ENCODE measurements around the gene MRPL20. TPM values are rescaled to one million over a fixed set of nuclear protein-coding genes. Genes with fewer than 3 reads are reported as not detected.

MRPL20 gene
- total and polyA plus RNA-seq, 9 of the 15 experiments (the other 6 are each of a cell fraction or from before 2014, with no cell fraction given): 180 to 671 (median 229) TPM

DNA sequence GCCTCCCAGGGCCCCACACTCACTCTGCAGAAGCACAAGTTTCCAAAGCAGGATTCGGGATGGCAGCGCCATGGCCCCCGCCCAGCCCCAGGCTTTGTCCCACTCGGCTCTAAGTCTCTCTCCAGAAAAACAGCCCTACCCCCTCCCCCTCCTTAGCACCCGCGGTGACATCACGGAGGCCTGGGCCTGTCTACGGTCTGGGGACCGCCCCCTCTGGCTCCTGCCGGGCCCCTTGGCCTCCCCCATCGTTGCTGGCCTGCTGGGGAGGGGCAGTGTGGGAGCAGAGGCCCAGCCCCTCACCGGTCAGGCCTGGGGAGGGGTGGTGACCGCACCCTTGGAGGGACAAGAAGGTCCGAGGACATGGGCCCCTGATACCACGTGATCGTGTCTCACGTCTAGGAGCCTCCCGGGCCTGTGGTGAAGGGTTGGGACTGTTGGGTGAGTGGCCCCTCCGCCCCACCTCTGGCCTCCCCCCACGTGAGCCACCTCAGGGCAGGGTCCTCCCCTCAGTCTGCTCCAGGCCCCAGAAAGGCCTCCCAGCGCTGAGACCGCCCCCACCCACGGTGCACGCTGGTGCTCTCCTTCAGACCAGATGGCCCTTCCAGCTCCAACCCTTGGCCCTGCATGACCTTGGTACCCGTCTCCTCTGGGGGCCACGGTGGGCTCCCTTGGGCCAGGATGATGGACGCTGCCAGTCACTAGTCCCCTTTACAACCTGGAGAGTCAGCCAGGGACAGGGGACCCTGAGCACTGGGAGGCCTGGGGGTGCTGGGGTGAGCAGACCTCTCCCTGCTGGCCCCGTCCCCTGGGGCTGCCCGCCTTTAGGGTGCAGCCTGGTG, 48.4 kb downstream of the MRPL20 start, which contains the start of gene MXRA8 (continued):
- TF ChIP-seq PRDM10 (IDR thresholded peaks at IDR 0.05; ENCODE audit: partially characterized antibody) (peak; percentile 54), HDAC1 (IDR thresholded peaks at IDR 0.05) (0 out of 4 replicates have a peak, but pooled peaks of 1 of the 2 experiments have one; percentile 40), PATZ1 (CRISPR knock-in tag; IDR thresholded peaks at IDR 0.05; ENCODE audit: borderline replicate concordance) (no peak), ADNP (tag; IDR thresholded peaks at IDR 0.05) (no peak), GATA2 (CRISPR knock-in tag; IDR thresholded peaks at IDR 0.05) (no peak), TBL1XR1 (IDR thresholded peaks at IDR 0.05; ENCODE audit: low read length in 2 of 2) (no peak), CBFB (CRISPR knock-in tag; IDR thresholded peaks at IDR 0.05) (peak; percentile 91), HCFC1 (IDR thresholded peaks at IDR 0.05; ENCODE audit: low read depth, low read length) (peak; percentile 53; the same call in 1 of the 2 replicates), RAD51 (IDR thresholded peaks at IDR 0.05; ENCODE audit: borderline replicate concordance, low read depth) (peak; percentile 96)
- TF ChIP-seq, protein P1, sequence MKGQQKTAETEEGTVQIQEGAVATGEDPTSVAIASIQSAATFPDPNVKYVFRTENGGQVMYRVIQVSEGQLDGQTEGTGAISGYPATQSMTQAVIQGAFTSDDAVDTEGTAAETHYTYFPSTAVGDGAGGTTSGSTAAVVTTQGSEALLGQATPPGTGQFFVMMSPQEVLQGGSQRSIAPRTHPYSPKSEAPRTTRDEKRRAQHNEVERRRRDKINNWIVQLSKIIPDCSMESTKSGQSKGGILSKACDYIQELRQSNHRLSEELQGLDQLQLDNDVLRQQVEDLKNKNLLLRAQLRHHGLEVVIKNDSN (CRISPR knock-in tag; IDR thresholded peaks at IDR 0.05): peak; percentile 85
- TF ChIP-seq, protein P2, sequence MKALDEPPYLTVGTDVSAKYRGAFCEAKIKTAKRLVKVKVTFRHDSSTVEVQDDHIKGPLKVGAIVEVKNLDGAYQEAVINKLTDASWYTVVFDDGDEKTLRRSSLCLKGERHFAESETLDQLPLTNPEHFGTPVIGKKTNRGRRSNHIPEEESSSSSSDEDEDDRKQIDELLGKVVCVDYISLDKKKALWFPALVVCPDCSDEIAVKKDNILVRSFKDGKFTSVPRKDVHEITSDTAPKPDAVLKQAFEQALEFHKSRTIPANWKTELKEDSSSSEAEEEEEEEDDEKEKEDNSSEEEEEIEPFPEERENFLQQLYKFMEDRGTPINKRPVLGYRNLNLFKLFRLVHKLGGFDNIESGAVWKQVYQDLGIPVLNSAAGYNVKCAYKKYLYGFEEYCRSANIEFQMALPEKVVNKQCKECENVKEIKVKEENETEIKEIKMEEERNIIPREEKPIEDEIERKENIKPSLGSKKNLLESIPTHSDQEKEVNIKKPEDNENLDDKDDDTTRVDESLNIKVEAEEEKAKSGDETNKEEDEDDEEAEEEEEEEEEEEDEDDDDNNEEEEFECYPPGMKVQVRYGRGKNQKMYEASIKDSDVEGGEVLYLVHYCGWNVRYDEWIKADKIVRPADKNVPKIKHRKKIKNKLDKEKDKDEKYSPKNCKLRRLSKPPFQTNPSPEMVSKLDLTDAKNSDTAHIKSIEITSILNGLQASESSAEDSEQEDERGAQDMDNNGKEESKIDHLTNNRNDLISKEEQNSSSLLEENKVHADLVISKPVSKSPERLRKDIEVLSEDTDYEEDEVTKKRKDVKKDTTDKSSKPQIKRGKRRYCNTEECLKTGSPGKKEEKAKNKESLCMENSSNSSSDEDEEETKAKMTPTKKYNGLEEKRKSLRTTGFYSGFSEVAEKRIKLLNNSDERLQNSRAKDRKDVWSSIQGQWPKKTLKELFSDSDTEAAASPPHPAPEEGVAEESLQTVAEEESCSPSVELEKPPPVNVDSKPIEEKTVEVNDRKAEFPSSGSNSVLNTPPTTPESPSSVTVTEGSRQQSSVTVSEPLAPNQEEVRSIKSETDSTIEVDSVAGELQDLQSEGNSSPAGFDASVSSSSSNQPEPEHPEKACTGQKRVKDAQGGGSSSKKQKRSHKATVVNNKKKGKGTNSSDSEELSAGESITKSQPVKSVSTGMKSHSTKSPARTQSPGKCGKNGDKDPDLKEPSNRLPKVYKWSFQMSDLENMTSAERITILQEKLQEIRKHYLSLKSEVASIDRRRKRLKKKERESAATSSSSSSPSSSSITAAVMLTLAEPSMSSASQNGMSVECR (CRISPR knock-in tag; IDR thresholded peaks at IDR 0.05): peak; percentile 53; the same call in 1 of the 2 replicates
